Measurements from ENCODE around the gene MOB4.

DNA sequence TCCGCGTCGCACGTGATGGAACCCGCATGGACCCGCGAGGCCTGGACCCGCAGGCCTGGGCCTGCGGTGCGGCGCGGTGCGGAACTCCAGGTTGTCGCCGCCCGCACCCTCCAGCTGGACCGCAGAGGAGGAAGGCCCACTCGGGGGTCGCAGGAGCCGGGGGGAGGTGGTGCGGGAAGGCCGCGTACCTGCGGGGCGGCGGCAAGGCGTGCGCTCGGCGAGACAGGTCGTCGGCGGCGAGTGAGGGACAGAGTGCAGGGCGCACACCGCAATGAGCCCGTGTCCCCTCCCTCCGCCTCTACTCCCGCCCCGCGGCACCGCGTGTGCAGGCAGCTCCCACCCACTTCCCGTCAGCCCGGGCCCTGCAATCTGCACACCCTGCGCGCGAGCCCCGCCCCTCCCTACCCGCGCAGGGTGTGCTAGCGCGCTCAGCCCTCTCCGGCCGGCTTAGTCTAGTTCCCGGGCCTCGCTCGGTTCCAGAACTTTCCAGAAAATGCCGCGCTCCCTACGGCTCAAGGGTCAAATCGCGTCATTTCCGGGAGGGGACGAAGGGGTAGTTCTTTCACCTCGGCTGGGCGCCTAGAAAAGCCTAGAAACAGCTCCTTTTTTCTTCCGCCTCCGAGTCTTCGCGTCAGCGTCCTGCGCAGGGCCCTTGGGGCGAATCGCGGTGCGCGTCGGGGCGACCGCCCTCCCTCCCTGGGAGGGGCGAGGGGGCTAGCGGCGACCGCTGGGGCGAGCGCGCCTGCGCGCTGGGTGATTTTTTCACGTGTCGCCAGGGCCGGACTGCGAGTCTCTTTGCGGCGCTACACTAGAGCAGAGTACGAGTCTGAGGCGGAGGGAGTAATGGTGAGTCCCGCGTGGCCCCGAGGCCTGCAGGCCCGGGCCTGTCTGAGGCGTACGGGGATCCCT, 16.0 kb upstream of the MOB4 start, which contains the start of the genes HSPD1 and HSPE1:
- TF ChIP-seq EZH2 (IDR thresholded peaks at IDR 0.05; ENCODE audit: low read depth, unreplicated experiment) (no peak), REST (IDR thresholded peaks at IDR 0.05; ENCODE audit: unreplicated experiment) (no peak), POLR2AphosphoS5 (IDR thresholded peaks at IDR 0.05; ENCODE audit: low read depth) (peak; percentile 94), CTCF (conservative IDR thresholded peaks at IDR 0.05; ENCODE audit: low read depth in 2 of 2) (no peak), JUNB (IDR thresholded peaks at IDR 0.05; ENCODE audit: unreplicated experiment) (peak; percentile 52), EZH2phosphoT487 (IDR thresholded peaks at IDR 0.05; ENCODE audit: unreplicated experiment) (no peak), ZNF331 (CRISPR knock-in tag; IDR thresholded peaks at IDR 0.05; ENCODE audit: low read depth) (no peak), NANOG (IDR thresholded peaks at IDR 0.05; ENCODE audit: borderline replicate concordance) (no peak), CREB1 (CRISPR knock-in tag; IDR thresholded peaks at IDR 0.05; ENCODE audit: low read depth) (peak; percentile 95)
- TF ChIP-seq, protein P1, sequence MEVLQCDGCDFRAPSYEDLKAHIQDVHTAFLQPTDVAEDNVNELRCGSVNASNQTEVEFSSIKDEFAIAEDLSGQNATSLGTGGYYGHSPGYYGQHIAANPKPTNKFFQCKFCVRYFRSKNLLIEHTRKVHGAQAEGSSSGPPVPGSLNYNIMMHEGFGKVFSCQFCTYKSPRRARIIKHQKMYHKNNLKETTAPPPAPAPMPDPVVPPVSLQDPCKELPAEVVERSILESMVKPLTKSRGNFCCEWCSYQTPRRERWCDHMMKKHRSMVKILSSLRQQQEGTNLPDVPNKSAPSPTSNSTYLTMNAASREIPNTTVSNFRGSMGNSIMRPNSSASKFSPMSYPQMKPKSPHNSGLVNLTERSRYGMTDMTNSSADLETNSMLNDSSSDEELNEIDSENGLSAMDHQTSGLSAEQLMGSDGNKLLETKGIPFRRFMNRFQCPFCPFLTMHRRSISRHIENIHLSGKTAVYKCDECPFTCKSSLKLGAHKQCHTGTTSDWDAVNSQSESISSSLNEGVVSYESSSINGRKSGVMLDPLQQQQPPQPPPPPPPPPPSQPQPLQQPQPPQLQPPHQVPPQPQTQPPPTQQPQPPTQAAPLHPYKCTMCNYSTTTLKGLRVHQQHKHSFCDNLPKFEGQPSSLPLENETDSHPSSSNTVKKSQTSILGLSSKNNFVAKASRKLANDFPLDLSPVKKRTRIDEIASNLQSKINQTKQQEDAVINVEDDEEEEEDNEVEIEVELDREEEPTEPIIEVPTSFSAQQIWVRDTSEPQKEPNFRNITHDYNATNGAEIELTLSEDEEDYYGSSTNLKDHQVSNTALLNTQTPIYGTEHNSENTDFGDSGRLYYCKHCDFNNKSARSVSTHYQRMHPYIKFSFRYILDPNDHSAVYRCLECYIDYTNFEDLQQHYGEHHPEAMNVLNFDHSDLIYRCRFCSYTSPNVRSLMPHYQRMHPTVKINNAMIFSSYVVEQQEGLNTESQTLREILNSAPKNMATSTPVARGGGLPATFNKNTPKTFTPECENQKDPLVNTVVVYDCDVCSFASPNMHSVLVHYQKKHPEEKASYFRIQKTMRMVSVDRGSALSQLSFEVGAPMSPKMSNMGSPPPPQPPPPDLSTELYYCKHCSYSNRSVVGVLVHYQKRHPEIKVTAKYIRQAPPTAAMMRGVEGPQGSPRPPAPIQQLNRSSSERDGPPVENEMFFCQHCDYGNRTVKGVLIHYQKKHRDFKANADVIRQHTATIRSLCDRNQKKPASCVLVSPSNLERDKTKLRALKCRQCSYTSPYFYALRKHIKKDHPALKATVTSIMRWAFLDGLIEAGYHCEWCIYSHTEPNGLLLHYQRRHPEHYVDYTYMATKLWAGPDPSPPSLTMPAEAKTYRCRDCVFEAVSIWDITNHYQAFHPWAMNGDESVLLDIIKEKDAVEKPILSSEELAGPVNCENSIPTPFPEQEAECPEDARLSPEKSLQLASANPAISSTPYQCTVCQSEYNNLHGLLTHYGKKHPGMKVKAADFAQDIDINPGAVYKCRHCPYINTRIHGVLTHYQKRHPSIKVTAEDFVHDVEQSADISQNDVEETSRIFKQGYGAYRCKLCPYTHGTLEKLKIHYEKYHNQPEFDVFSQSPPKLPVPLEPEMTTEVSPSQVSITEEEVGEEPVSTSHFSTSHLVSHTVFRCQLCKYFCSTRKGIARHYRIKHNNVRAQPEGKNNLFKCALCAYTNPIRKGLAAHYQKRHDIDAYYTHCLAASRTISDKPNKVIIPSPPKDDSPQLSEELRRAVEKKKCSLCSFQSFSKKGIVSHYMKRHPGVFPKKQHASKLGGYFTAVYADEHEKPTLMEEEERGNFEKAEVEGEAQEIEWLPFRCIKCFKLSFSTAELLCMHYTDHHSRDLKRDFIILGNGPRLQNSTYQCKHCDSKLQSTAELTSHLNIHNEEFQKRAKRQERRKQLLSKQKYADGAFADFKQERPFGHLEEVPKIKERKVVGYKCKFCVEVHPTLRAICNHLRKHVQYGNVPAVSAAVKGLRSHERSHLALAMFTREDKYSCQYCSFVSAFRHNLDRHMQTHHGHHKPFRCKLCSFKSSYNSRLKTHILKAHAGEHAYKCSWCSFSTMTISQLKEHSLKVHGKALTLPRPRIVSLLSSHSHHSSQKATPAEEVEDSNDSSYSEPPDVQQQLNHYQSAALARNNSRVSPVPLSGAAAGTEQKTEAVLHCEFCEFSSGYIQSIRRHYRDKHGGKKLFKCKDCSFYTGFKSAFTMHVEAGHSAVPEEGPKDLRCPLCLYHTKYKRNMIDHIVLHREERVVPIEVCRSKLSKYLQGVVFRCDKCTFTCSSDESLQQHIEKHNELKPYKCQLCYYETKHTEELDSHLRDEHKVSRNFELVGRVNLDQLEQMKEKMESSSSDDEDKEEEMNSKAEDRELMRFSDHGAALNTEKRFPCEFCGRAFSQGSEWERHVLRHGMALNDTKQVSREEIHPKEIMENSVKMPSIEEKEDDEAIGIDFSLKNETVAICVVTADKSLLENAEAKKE (CRISPR knock-in tag; IDR thresholded peaks at IDR 0.05) = no peak
- TF ChIP-seq, protein P2, sequence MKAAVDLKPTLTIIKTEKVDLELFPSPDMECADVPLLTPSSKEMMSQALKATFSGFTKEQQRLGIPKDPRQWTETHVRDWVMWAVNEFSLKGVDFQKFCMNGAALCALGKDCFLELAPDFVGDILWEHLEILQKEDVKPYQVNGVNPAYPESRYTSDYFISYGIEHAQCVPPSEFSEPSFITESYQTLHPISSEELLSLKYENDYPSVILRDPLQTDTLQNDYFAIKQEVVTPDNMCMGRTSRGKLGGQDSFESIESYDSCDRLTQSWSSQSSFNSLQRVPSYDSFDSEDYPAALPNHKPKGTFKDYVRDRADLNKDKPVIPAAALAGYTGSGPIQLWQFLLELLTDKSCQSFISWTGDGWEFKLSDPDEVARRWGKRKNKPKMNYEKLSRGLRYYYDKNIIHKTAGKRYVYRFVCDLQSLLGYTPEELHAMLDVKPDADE (IDR thresholded peaks at IDR 0.05) = peak; percentile 70

All from GM23338 (cell line).